ENCODE measurements around the gene TPST1.
"Not testable (repeated sequence)": the region's sequence is repeated elsewhere in the genome, so short reads cannot be mapped to it uniquely, and the experiment has no call there.

Gene TPST1

DNA sequence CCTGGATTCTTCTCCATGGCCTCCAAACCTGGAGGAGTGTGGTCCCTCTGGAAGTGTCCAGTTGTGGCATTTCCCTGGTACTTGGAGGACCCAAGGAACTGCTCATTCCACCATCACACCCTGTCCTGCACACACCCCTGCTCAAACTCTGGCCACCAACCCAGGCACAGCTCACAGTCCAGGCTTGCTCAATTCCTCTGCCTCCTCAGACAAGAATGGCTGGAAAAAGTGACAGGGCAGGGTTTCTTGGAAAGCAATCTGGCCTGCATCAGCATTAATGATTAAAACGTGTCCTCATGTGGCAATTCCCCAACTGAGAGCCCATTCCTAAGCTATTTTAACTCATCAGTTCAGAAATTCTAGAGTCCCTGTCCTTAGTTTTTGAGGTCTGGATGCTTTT is 17.2 kb upstream of the TPST1 start:
- no peak for FAIRE-seq
- no peak for DNase-seq (ENCODE audit: low spot score)

DNA sequence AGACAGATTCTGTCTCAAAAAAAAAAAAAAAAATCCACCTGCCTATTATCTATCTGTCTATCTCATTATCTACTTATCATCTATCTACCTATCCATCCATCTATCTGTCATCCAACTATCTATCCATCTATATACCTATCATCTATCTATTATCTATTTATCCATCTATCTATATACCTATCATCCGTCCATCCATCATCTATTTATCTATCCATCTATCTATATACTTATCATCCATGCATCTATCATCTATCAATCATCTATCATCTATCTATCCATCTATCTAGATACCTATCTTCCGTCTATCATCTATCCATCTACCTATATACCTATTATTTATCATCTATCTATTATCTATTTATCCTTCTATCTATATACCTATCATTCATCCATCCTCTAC is 16.5 kb upstream of the TPST1 start:
- FAIRE-seq, result no peak
- no peak for DNase-seq (ENCODE audit: low spot score)

- no peak for FAIRE-seq
These were observed 15.2 kb upstream of the TPST1 start for GRCh38 chr7:66189695-66190503.

DNA sequence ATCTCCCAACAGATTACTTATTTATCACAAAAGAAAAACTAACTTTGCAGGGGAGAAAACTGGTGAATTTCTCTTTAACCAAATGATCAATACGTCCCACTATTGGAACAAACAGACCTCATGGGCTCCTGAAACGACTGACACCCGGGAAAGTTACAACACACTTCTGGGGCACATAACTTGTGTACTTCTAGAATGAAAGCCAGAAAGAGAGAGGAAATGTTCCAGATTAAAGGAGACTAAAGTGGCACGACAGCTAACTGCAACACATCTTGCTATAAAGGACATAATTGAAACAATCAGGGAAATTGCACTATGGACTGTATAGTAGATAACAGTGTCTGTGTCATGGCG is 14.7 kb upstream of the TPST1 start:
- no peak for DNase-seq (ENCODE audit: low spot score)
- no peak for FAIRE-seq

More at GRCh38 chr7:66189695-66190503, 15.2 kb upstream of the TPST1 start:
- DNase-seq (ENCODE audit: low spot score), result no peak

DNA sequence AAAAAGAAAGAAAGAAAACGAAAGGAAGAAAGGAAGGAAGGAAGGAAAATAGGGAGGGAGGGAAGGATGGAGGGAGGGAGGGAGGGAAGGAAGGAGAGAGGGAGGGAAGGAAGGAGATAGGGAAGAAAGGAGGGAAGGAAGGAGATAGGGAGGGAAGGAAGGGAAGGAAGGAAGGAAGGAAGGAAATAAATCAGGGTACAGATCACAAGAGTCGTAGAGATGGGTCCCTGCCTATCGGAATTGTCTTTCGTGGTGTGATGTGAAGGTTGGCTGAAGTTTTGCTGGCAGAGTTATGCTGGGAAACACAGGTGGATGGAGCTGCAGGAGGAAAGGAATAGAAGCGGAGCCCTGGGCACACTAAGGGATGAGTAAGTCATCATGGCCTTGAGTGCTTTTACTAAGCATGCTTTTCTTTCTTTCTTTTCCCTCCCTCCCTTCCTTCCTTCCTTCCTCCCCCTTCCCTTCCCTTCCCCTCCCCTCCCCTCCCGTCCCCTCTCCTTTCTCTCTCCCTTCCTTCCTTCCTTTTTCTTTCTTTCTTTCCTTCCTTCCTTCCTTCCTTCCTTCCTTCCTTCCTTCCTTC is 11.9 kb upstream of the TPST1 start:
- FAIRE-seq (no peak), DNase-seq (ENCODE audit: low spot score) (no peak)

DNA sequence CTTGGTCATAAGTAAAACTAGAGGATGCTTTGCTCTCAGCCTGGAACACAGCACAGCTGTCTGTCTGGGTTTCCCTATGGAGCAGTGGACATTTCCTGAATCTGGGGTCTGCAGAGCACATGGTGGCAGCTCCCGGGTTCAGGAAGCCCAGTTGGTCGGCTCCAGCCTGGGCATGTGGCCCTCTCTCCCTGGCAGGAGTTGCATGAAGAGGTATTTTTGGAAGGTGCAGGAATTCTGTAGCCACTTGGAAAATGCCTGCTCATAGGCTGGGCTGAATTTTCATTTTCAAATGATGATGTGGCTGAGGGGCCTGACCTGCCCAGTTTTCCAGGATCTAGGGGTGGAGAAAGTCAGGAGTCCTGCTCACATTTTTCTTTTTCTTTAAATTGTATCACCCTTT is 6.7 kb upstream of the TPST1 start:
- FAIRE-seq, result no peak
- no peak for DNase-seq (ENCODE audit: low spot score)

DNA sequence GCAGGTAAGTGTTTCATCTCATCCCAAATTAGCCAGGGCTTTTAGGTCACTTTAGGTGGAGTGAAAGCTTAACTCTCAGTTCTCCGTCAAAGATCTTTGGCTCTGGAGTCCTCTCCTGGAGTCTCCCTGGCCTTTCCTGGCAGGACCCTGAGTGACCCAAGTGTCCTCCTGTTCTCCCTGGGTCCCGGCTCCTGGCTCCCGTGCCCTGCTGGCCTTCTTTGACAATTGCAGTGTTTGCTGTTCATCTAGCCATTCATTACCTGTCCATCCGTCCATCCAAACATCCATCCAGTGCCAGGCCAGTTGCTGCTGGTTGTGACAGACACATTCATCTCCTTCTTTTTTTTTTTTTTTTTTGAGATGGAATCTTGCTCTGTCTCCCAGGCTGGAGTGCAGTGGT is 6.2 kb upstream of the TPST1 start:
- DNase-seq (ENCODE audit: low spot score) (no peak), FAIRE-seq (no peak)

DNA sequence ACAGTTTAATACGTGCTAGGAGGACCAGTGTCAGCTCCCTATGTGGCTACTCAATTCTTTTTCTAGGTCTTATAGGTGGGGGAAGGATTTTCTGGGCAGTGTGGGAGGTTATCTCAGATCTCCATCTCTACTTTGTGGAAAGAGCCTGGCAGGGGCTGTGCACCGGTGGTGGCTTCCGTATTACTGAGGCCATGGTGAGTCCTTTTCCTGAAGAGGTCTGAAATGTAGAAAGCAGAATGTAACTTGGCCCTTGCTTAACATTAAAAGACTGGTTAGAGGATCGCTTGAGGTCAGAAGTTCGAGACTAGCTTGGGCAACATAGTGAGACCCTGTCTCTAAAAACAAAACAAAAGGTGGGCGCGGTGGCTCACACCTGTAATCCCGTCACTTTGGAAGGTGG is 2.7 kb upstream of the TPST1 start:
- no peak for DNase-seq (ENCODE audit: low spot score)
- FAIRE-seq, result no peak

DNA sequence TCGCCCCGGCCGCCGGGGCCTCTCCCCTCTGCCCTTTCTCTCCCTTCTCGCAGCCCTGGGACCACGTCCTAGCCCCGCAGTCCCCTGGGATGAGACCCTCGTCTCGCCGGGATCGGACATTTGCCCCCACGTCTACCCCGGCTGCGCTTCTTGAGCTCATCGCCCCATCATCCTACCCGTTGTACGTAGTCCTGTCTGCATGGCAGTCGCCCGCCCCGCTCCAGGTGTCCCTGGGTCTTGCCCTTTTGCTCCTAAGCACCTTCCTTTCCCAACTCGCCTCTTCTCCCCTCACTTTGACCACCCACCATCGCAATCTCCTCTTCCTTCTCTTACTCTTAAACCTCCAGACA is 582 bp downstream of the TPST1 start:
- FAIRE-seq (no peak), DNase-seq (ENCODE audit: low spot score) (no peak)

DNA sequence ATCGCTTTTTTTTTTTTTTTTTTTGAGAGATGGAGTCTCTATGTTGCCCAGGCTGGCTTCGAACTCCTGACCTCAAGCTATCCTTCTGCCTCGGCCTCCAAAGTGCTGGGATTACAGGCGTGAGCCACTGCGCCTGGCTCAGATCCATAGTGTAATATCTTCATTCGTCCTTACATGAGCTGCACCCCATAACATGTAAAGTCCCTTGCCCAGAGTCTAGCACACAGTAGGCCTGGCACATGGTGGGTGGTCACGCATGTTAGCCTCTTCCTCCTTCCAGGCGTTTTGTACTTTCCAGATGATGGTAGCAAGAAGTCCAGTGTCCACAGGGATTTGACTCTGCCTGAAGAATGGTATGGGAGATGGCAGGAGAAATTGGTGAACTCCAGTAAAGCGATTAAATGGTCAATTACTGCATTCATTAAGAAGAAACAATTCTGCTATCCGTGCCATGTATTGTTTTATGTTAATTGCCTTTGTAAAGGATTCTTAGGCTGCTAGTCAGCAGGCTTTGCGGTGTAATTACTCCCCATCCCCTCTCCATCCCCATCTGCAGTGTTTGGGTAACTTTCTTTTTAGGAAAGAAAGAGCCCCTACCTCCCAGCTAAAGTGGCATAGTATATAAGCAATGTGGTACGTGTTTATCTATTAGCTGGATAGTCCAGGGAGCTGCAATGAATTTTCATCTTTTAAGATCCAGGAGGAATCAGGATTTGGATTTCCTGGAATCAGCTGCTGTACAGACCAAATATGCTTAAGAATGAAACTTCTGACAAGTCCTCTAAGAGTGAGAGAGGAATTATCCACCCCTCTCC is 1.2 kb downstream of the TPST1 start:
- DNase-seq (ENCODE audit: low spot score), result no peak
- no peak for FAIRE-seq

DNA sequence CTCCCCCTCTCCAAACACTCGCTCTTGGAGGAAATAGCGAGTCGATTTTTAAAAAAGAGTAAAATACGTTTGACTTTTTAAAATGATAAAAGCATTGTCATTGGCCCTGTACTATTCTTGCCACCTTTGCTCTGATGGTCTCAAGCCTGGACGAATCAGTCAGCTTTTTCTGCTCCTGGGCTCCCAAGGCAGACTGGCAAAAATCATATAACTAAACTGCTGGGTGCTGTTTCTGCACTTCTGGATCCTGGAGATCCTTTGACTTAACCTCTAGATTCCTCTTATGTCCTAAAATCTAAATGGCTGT is 1.8 kb downstream of the TPST1 start:
- FAIRE-seq, result no peak

DNA sequence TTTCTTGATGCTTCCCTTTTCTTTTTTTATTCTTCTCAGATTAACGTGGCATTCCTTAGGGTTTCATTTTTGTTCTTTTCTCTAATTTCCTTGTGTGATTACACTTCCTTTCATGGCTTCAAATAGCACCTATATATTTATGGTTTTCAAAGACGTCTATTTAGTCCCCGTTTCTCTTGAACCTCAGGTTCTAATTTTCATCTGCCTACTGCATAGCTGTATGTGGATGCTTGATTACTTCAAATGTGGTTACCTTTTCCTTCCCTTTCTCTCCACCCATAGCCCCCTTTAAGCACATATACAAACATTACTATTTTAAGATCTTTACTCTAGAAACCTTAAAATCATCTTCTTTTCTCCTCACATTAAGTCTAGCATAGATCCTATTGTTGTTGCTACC is 2.4 kb downstream of the TPST1 start:
- no peak for DNase-seq (ENCODE audit: low spot score)
- no peak for FAIRE-seq

More for the DNA sequence above, 1.8 kb downstream of the TPST1 start:
- DNase-seq (ENCODE audit: low spot score), result no peak

DNA sequence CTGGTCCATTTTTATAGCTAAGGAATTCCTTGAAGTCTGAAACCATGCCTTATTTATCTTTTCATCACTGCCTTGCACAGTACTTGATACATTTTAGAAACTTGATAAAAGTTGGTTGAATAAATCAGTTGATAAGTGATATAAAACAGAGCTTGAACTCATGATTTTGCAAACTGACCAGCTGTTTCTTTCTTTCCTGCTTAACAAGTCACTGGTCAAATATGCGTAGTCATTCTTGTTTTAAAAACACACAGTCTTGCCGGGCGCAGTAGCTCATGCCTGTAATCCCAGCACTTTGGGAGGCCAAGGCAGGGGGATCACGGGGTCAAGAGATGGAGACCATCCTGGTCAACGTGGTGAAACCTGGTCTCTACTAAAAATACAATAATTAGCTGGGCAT is 6.3 kb downstream of the TPST1 start:
- FAIRE-seq (no peak), DNase-seq (ENCODE audit: low spot score) (no peak)

DNA sequence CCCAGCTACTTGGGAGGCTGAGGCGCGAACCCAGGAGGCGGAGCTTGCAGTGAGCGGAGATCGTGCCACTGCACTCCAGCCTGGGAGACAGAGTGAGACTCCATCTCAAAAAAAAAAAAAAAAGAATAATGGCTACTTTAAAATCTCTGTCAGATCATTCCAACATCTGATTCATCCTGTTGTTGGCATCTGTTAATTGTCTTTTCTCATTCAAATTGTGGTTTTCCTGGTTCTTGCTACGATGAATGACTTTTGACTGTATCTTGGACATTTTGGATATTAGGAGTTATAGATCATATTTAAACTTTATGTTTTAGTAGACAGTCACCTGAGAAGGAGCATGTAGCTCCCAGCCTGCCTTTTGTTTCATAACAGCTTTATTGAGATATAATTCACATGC is 8.5 kb downstream of the TPST1 start:
- FAIRE-seq, result no peak

GRCh38 chr7:66216687-66217086 is 11.6 kb downstream of the TPST1 start:
- DNase-seq (ENCODE audit: low spot score) (no peak), FAIRE-seq (no peak)

More for the DNA sequence above, 8.5 kb downstream of the TPST1 start:
- DNase-seq (ENCODE audit: low spot score), result no peak

- DNase-seq (ENCODE audit: low spot score), result no peak
- FAIRE-seq, result no peak
These were observed 14.7 kb downstream of the TPST1 start for GRCh38 chr7:66219805-66220204.

GRCh38 chr7:66221442-66221841 is 16.3 kb downstream of the TPST1 start:
- DNase-seq (ENCODE audit: low spot score) (no peak), FAIRE-seq (no peak)

DNA sequence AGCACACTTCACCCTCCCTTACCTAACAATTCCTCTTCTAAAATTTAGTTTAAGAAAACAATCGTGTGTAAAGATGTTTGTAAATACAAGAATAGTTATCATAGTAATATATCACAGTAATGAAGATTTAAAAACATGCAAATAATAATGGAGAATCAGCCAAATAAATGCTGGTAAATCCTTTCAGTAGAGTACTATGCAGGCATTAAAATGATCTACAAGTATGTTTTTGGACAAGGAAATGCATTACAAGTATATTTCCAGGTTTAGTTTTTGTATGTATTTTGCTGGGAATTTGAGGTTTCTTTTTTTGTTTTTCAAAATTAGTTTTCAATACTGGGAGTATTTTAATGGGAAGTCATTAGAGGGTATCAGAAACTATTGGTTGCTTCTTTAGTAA is 22.7 kb downstream of the TPST1 start:
- FAIRE-seq (no peak), DNase-seq (ENCODE audit: low spot score) (no peak)

GRCh38 chr7:66231326-66232216 is 26.4 kb downstream of the TPST1 start:
- DNase-seq (ENCODE audit: low spot score); FAIRE-seq: not testable (repeated sequence)

DNA sequence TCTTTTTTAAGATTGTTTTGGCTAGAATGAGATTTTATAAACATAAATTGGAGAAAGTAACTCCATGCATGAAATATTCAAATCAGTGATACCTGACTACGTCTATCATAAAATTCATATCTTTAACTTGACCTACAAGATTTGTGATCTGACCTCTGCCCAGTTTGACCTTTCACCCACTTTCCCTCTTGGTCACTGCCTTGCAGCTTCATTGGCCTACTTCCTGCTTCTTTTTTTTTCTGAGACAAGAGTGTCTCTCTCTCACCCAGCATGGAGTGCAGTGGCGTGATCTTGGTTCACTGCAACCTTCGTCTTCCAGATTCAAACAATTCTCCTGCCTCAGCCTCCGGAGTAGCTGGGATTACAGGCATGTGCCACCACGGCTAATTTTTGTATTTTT is 28.5 kb downstream of the TPST1 start:
- no peak for DNase-seq (ENCODE audit: low spot score)
- FAIRE-seq, result no peak

- FAIRE-seq (no peak), DNase-seq (ENCODE audit: low spot score) (no peak)
These were observed 31.7 kb downstream of the TPST1 start for GRCh38 chr7:66236713-66237303.
